ENCODE measurements around the gene PAQR5.

GRCh38 chr15:69325456-69325971, 26.8 kb downstream of the PAQR5 start:
- no peak for TF ChIP-seq GTF2I (CRISPR knock-in tag; conservative IDR thresholded peaks at IDR 0.05)
- no peak for TF ChIP-seq CTCF (IDR thresholded peaks at IDR 0.05)
- no peak for TF ChIP-seq ATF2 (CRISPR knock-in tag; IDR thresholded peaks at IDR 0.05; ENCODE audit: borderline replicate concordance, low read depth)
- no peak for TF ChIP-seq NR2C2 (CRISPR knock-in tag; IDR thresholded peaks at IDR 0.05)
- no peak for TF ChIP-seq ZNF423 (CRISPR knock-in tag; IDR thresholded peaks at IDR 0.05)
- TF ChIP-seq IRF1 (CRISPR knock-in tag; IDR thresholded peaks at IDR 0.05): no peak
- TF ChIP-seq NFE2L1 (CRISPR knock-in tag; IDR thresholded peaks at IDR 0.05): no peak
- no peak for TF ChIP-seq E2F1 (CRISPR knock-in tag; IDR thresholded peaks at IDR 0.05)
- no peak for TF ChIP-seq JUN (CRISPR knock-in tag; IDR thresholded peaks at IDR 0.05)
- TF ChIP-seq HMGXB4 (CRISPR knock-in tag; IDR thresholded peaks at IDR 0.05): no peak
- no peak for TF ChIP-seq SMAD3 (CRISPR knock-in tag; IDR thresholded peaks at IDR 0.05; ENCODE audit: borderline replicate concordance)
- TF ChIP-seq SOX15 (CRISPR knock-in tag; IDR thresholded peaks at IDR 0.05): no peak

All from WTC11 (cell line).